Sigmoid colon (tissue), 7 donors: ENCODE results near the gene TBC1D2B. TPM values are rescaled to one million over a fixed set of nuclear protein-coding genes. Genes with fewer than 3 reads are reported as not detected.

Source experiments
- DNase-seq: peaks from one replicate; pipeline ENCODE4 v3.0.0-alpha.2; 2019
- H3K27ac ChIP-seq, 4 donors: fragments of 200-600 bp; sonication (generic); one replicate each; pipeline ENCODE4 v1.5.1; 2016 to 2019; ENCODE audit warnings: mild to moderate bottlenecking in 1 of 4
- H3K27me3 ChIP-seq, 3 donors: fragments of 200-600 bp; sonication (generic); one replicate each; pipeline ENCODE4 v1.5.1; 2019; ENCODE audit warnings: mild to moderate bottlenecking in 1 of 3
- H3K36me3 ChIP-seq, 4 donors: fragments of 200-600 bp; sonication (generic); one replicate each; pipeline ENCODE4 v1.5.1; 2016 to 2019
- H3K4me1 ChIP-seq, 4 donors: fragments of 200-600 bp; sonication (generic); one replicate each; pipeline ENCODE4 v1.5.1; 2017 to 2019
- H3K4me3 ChIP-seq, 4 donors: fragments of 200-600 bp; sonication (generic); one replicate each; pipeline ENCODE4 v1.5.1; 2017 to 2019; ENCODE audit warnings: mild to moderate bottlenecking in 2 of 4, moderate library complexity in 1 of 4
- H3K9me3 ChIP-seq, 4 donors: fragments of 200-600 bp in 3 of 4; sonication (generic) in 3 of 4; one replicate each; pipeline versions ENCODE4 v1.5.1 to v1.6.1; 2013 to 2019
- CTCF ChIP-seq, 4 experiments: fragments of 450-650 bp in 3 of 4; fragments of 200-600 bp in 1 of 4; IDR thresholded peaks; one replicate each; pipeline ENCODE4 v1.5.1; 2016 to 2019; ENCODE audit warnings: antibody characterized with exemption in 4 of 4, mild to moderate bottlenecking in 3 of 4, moderate library complexity in 2 of 4
- EP300 ChIP-seq, 4 donors: sonication (generic); formaldehyde crosslinking; IDR thresholded peaks; one replicate each; pipeline ENCODE4 v1.6.1; 2017; ENCODE audit warnings: antibody characterized with exemption in 4 of 4
- POLR2A ChIP-seq, 2 donors: fragments of 450-650 bp; IDR thresholded peaks; one replicate each; pipeline ENCODE4 v1.6.1; 2016; ENCODE audit warnings: antibody characterized with exemption in 2 of 2, mild to moderate bottlenecking in 2 of 2, moderate library complexity in 2 of 2
- POLR2AphosphoS5 ChIP-seq, 4 donors: sonication (generic); formaldehyde crosslinking; IDR thresholded peaks; one replicate each; pipeline ENCODE4 v1.6.1; 2017; ENCODE audit warnings: antibody characterized with exemption in 4 of 4
- WGBS, 2 donors: extraction: QIAGEN DNeasy Blood & Tissue Kit; methylation state at CpG; one replicate each; pipeline ENCODE4 v1.1.7; 2013; 5-methylcytosine and 5-hydroxymethylcytosine counted together
- intact Hi-C: fragments of 100-400 bp; cut with DNase I; formaldehyde crosslinking; loops from one replicate; pipeline ENCODE4 v1.15.1; 2023
- polyA plus RNA-seq, 3 donors: library from polyadenylated mRNA; stranded (reverse); fragments of 200-250 nt; gene quantifications; one replicate each; pipeline ENCODE4 v1.2.3, GENCODE V29; 2013
- total RNA-seq, 4 donors: library from RNA; depleted of rRNA; stranded (reverse); fragments of >200 nt; gene quantifications; one replicate each; pipeline ENCODE4 v1.1.0, GENCODE V29; 2016
- donor health status: healthy with polysubstance abuse.
- donor health status: Bipolar disorder and iron deficiency.
- donor health status: healthy.

TBC1D2B gene
- total and polyA plus RNA-seq, 7 donors, result 7.6 to 47.1 (median 29.9) TPM

DNA sequence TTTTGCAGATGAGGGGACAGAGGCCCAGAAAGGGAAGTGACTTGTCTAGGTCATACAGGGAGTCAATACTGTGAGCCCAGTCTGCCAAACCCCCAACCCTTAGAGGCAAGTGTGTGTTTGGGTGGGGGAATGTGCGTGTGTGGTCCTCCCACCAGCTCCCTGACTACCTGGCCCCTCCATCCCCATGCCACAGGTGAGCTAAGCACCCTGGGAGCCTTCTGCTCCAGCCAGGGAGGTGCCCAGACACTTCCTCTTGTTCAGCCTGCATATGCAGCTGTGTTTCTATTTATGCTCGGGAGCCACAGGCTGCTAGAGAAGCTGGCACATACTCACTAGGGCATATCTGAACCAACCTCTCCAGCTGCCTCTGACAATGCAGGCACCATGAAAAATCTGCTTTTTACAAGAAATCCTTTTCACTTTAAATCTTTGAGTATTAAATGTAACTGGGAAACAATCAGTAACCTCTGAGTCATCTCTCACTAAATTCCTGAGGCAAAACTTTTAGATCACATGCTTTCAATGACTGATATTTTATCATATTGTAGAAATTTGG is 20.7 kb downstream of the TBC1D2B start:
- TF ChIP-seq CTCF (IDR thresholded peaks at IDR 0.05) (no peak), EP300 (IDR thresholded peaks at IDR 0.05) (no peak), POLR2AphosphoS5 (IDR thresholded peaks at IDR 0.05) (no peak), POLR2A (IDR thresholded peaks at IDR 0.05) (no peak)
- 5 to 7% methylated on average over 2 of the region's 2 CpGs for WGBS, 2 donors
- no peak overlapping the region for H3K4me3 ChIP-seq
- peaks cover 0 to 62% (median 54%) of the 10 kb centered on the region in 4 donors for H3K4me1 ChIP-seq
- intact Hi-C loops, result no loop called here
- peak overlapping the region; percentile 25 to 66 (median 38) for H3K27ac ChIP-seq
- DNase-seq, result no peak
- H3K9me3 ChIP-seq, result no peaks in the 10 kb centered on the region
- no peaks in the 10 kb centered on the region for H3K27me3 ChIP-seq
- H3K36me3 ChIP-seq, result peaks cover 0 to 13% (median 11%) of the 10 kb centered on the region in 4 donors

DNA sequence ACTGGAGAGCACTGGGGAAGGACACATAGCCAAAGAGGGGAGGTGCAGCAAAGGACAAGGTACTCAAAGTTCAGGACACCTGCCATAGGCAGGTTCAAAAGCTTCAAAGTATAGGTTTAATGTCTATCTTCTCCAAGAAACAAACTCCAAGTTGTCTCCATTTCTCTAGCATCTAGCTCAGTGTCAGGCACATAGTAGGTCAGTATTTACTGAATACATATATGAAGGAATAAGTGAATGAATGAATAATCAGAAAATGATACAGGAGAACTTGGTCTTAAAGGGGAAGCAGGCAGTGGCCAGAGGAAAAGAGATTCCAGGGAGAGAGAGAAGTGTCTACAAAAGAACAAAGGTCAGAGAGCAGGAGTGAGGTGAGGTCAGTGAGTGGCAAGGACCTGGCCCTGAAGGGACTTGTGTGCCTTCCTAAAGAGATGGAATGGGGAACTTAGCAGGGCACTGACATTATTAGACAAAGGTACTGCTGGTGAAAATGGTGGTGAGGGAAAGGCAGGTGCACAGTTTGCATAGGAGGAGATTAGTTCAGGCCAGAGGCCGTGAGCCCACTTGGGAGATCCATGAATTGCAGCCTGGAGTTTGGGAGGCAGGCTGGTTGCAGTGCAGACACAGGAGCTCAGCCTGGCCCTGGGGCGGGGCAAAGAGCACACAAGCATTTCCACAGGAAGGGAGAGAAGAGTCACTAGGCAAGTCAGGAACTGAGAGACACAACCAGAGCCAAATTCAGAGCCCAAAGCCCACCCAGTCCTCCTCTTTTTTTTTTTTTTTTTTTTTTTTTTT is 21.4 kb downstream of the TBC1D2B start:
- Histone ChIP-seq H3K9me3 (no peaks in the 10 kb centered on the region), H3K36me3 (peaks cover 0 to 13% (median 11%) of the 10 kb centered on the region in 4 donors), H3K27me3 (no peaks in the 10 kb centered on the region), H3K4me1 (peaks cover 0 to 64% (median 53%) of the 10 kb centered on the region in 4 donors), H3K4me3 (no peak overlapping the region), H3K27ac (peak overlapping the region; percentile 3 to 66 (median 38))
- TF ChIP-seq POLR2AphosphoS5 (IDR thresholded peaks at IDR 0.05) (no peak), CTCF (IDR thresholded peaks at IDR 0.05) (no peak), EP300 (IDR thresholded peaks at IDR 0.05) (no peak), POLR2A (IDR thresholded peaks at IDR 0.05) (no peak)
- no peak for DNase-seq
- 4 to 23% methylated on average over 2 of the region's 2 CpGs for WGBS, 2 donors
- intact Hi-C loops, result no loop called here

- TF ChIP-seq EP300 (IDR thresholded peaks at IDR 0.05) (no peak), POLR2A (IDR thresholded peaks at IDR 0.05) (no peak), CTCF (IDR thresholded peaks at IDR 0.05) (no peak), POLR2AphosphoS5 (IDR thresholded peaks at IDR 0.05) (no peak)
- Histone ChIP-seq H3K36me3 (peaks cover 0 to 13% (median 11%) of the 10 kb centered on the region in 4 donors), H3K27me3 (no peaks in the 10 kb centered on the region), H3K9me3 (no peaks in the 10 kb centered on the region), H3K4me1 (peaks cover 0 to 71% (median 61%) of the 10 kb centered on the region in 4 donors), H3K4me3 (no peak overlapping the region), H3K27ac (no peak overlapping the region)
- no peak for DNase-seq
- WGBS, 2 donors, result 77 to 87% methylated on average over 1 of the region's 1 CpG
- intact Hi-C loops, result no loop called here
These were observed 22.5 kb downstream of the TBC1D2B start for GRCh38 chr15:78054966-78055365.

DNA sequence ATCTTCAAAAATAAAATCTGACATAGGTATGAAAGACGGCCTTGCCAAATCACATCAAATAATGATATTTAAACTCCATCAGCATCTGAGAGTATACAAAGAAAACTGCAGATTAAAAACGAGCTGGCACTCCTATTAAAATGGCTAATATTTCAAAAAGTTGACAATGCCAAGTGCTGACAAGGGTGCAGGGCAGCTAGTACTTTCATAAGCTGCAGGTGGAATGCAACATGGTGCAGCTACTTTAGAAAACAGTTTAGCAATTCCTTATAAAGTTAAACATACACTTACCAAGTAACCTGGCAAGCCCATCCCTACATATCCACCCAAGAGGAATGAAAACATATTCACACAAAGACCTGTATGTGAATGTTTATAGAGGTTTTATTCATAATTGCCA is 23.0 kb downstream of the TBC1D2B start:
- intact Hi-C loops, result no loop called here
- WGBS, 2 donors, result 77 to 86% methylated on average over 2 of the region's 2 CpGs
- no peaks in the 10 kb centered on the region for H3K9me3 ChIP-seq
- TF ChIP-seq CTCF (IDR thresholded peaks at IDR 0.05) (no peak), POLR2A (IDR thresholded peaks at IDR 0.05) (no peak), POLR2AphosphoS5 (IDR thresholded peaks at IDR 0.05) (no peak), EP300 (IDR thresholded peaks at IDR 0.05) (no peak)
- H3K36me3 ChIP-seq, result peaks cover 0 to 13% (median 11%) of the 10 kb centered on the region in 4 donors
- DNase-seq, result no peak
- H3K4me1 ChIP-seq, result peaks cover 0 to 71% (median 64%) of the 10 kb centered on the region in 4 donors
- no peak overlapping the region for H3K4me3 ChIP-seq
- no peak overlapping the region for H3K27ac ChIP-seq
- no peaks in the 10 kb centered on the region for H3K27me3 ChIP-seq
